Measurements from ENCODE around the gene SLC16A12. TPM values are rescaled to one million over a fixed set of nuclear protein-coding genes. Genes with fewer than 3 reads are reported as not detected.

The SLC16A12 gene
- total RNA-seq, 3 donors from 2014 or later: not detected

Other genes with a start within 250 kb of the SLC16A12 start
- 1 to 10 TPM in 2 of 3 donors, under 1 TPM in 1; 0.87 to 1.7 (median 1.5) TPM for gene IFIT2, start 233.5 kb downstream of the SLC16A12 start, total RNA-seq
- 1 to 10 TPM; 2.1 to 3.9 (median 3.4) TPM for gene IFIT3, start 207.6 kb downstream of the SLC16A12 start, total RNA-seq
- gene IFIT1B, start 157.5 kb downstream of the SLC16A12 start, total RNA-seq: not detected
- under 1 TPM; 0.13 to 0.41 (median 0.28) TPM for gene IFIT1, start 143.0 kb downstream of the SLC16A12 start, total RNA-seq
- gene IFIT5, start 121.0 kb downstream of the SLC16A12 start, total RNA-seq: 10 to 100 TPM in 2 of 3 donors, 1 to 10 TPM in 1; 7.8 to 11.9 (median 10.7) TPM
- 1 to 10 TPM; 1.3 to 2.7 (median 2.1) TPM for gene PANK1, start 109.6 kb upstream of the SLC16A12 start, total RNA-seq
- gene KIF20B, start 166.0 kb upstream of the SLC16A12 start, total RNA-seq: 10 to 100 TPM; 28.0 to 28.8 (median 28.4) TPM

All from activated T-cell treated with anti-CD3 and anti-CD28 coated beads, Interleukin-2, amount 50 U/mL, for 4 hours (primary cell).